HepG2 (cell line): ENCODE measurements around the gene CLDN22. TPM values are rescaled to one million over a fixed set of nuclear protein-coding genes. Genes with fewer than 3 reads are reported as not detected.

ENCODE experiments used
- ATAC-seq: fragments of 200-7000 bp; cut with Tn5 transposase; 3 replicates; pipeline ENCODE4 v1.9.1; 2020; ENCODE audit warnings: mild to moderate bottlenecking, moderate library complexity
- BruUV-seq: library from RNA; stranded (reverse); fragments of 400-500 nt; replicated peaks from 2 replicates; lab custom pipeline; 2021; lab: Mats Ljungman, UMichigan
- CTCF ChIA-PET: fragments of 300-600 bp; formaldehyde crosslinking; extraction: SDS; loops from one replicate; lab custom pipeline; 2021; ENCODE audit warnings: low total read pairs, inconsistent platforms, low intra/inter-chr PET ratio; lab: Yijun Ruan, JAX
- POLR2A ChIA-PET: fragments of 350-600 bp; sonication (Branson Sonifier 250); formaldehyde crosslinking; loops from one replicate; lab custom pipeline; 2020; ENCODE audit warnings: antibody characterized with exemption, inconsistent platforms; lab: Yijun Ruan, JAX
- DNase-seq: peaks from one replicate; pipeline ENCODE4 v3.0.0-alpha.2; 2015; ENCODE audit warnings: low spot score
- FAIRE-seq: peaks from 3 replicates; lab custom pipeline; 2011; peaks lifted over from hg19 to GRCh38; lab: Jason Lieb, UNC
- H2AFZ ChIP-seq: one replicate; pipeline ENCODE4 v1.6.1; 2011; ENCODE audit warnings: low read length, inconsistent platforms
- H3K27ac ChIP-seq: fragments of 300-600 bp; 3 replicates; pipeline ENCODE4 v1.8.0; 2011; ENCODE audit warnings: mixed run types, mild to moderate bottlenecking, mixed read lengths, low read length, inconsistent platforms; ENCODE audit not compliant: insufficient read depth; ENCODE audit errors: extremely low read length
- H3K27me3 ChIP-seq, 2 experiments: fragments of 200-600 bp in 1 of 2; 2 replicates in 1 of 2; 3 replicates in 1 of 2; pipeline versions ENCODE4 v1.6.0 to v1.8.0; 2011; ENCODE audit warnings: low read length in 2 of 2, mild to moderate bottlenecking in 2 of 2, moderate library complexity in 2 of 2, inconsistent platforms in 1 of 2; ENCODE audit not compliant: insufficient read depth in 2 of 2, control insufficient read depth in 1 of 2
- H3K36me3 ChIP-seq, 2 experiments: fragments of 200-600 bp in 1 of 2; replicated peaks in 1 of 2; 2 replicates in 1 of 2; 3 replicates in 1 of 2; pipeline versions ENCODE4 v1.5.1 to v1.8.0; 2011; ENCODE audit warnings: low read length in 2 of 2, inconsistent platforms in 1 of 2; ENCODE audit not compliant: insufficient read depth in 2 of 2, control insufficient read depth in 1 of 2
- H3K4me1 ChIP-seq: 2 replicates; pipeline ENCODE4 v1.5.1; 2012; ENCODE audit warnings: low read length, inconsistent platforms; ENCODE audit not compliant: insufficient read depth
- H3K4me2 ChIP-seq: 2 replicates; pipeline ENCODE4 v1.6.0; 2011; ENCODE audit warnings: low read depth, low read length, inconsistent platforms
- H3K4me3 ChIP-seq, 3 experiments: fragments of 200-600 bp in 1 of 3; sonication (generic), shearing (Covaris generic) in 1 of 3; replicated peaks in 1 of 3; 2 replicates each; pipeline ENCODE4 v1.5.1; 2011 to 2016; ENCODE audit warnings: low read length in 3 of 3, inconsistent platforms in 2 of 3, low read depth in 2 of 3, mild to moderate bottlenecking in 2 of 3, control low read depth in 1 of 3, mixed read lengths in 1 of 3; ENCODE audit not compliant: insufficient read depth in 1 of 3
- H3K79me2 ChIP-seq: one replicate; pipeline ENCODE4 v1.6.1; 2011; ENCODE audit warnings: low read length, inconsistent platforms; ENCODE audit not compliant: insufficient read depth
- H3K9ac ChIP-seq: 2 replicates; pipeline ENCODE4 v1.6.0; 2011; ENCODE audit warnings: mild to moderate bottlenecking, low read depth, low read length, inconsistent platforms; ENCODE audit not compliant: insufficient read depth
- H3K9me3 ChIP-seq: 2 replicates; pipeline ENCODE4 v1.5.1; 2012; ENCODE audit warnings: mild to moderate bottlenecking, low read length
- H4K20me1 ChIP-seq: 2 replicates; pipeline ENCODE4 v1.6.0; 2011; ENCODE audit warnings: inconsistent platforms, mild to moderate bottlenecking, low read length, moderate library complexity; ENCODE audit not compliant: insufficient read depth
- ETV5 ChIP-seq: IDR thresholded peaks from 2 replicates; pipeline ENCODE4 v1.6.1; 2018; ENCODE audit warnings: missing biosample characterization, missing genetic modification reagents, inconsistent platforms, borderline replicate concordance
- TEAD3 ChIP-seq: optimal IDR thresholded peaks from 2 replicates; pipeline ENCODE3; 2016; ENCODE audit warnings: borderline replicate concordance
- ZNF207 ChIP-seq: fragments of 450-650 bp; IDR thresholded peaks from 2 replicates; pipeline ENCODE4 v1.6.1; 2016; ENCODE audit warnings: antibody characterized with exemption, borderline replicate concordance
- WGBS: methylation state at CpG from one replicate; pipeline ENCODE4 v1.1.6; 2017; ENCODE audit warnings: low lambda C conversion rate; 5-methylcytosine and 5-hydroxymethylcytosine counted together
- in situ Hi-C: cut with HindIII; loops from 2 replicates; pipeline ENCODE4 v1.10.0; 2017; ENCODE audit warnings: low pct_unique_long_range_greater_than_20kb; ENCODE audit not compliant: extremely low pct_ligation_motif_present
- intact Hi-C: fragments of 100-400 bp; cut with micrococcal nuclease; formaldehyde crosslinking; loops from one replicate; pipeline ENCODE4 v1.10.0; 2022; ENCODE audit not compliant: unreplicated experiment
- polyA plus RNA-seq, 8 experiments: library from polyadenylated mRNA; depleted of rRNA in 3 of 8; stranded (reverse) in 7 of 8; unstranded in 1 of 8; fragments of >200 nt; fragmentation: Illumina TruSeq in 4 of 8; extraction: Trizol in 4 of 8; gene quantifications; 2 replicates each; pipeline versions ENCODE4 v1.2.1 to v1.2.3, GENCODE V29; 2011 to 2016; ENCODE audit warnings: low read depth in 4 of 8, missing spikeins in 1 of 8, mixed read lengths in 1 of 8; ENCODE audit not compliant: insufficient read depth in 1 of 8
- total RNA-seq, 5 experiments: library from RNA; depleted of rRNA; stranded (reverse); fragments of >200 nt; fragmentation: Illumina TruSeq; extraction: Trizol; gene quantifications; 2 replicates each; pipeline ENCODE4 v1.2.3, GENCODE V29; 2016; ENCODE audit warnings: low read depth in 1 of 5
- TF ChIP-seq, protein P1 (sequence below): IDR thresholded peaks from 2 replicates; pipeline ENCODE4 v1.6.1; 2016; ENCODE audit warnings: missing compliant biosample characterization, missing genetic modification reagents, borderline replicate concordance
- TF ChIP-seq, protein P2 (sequence below): sonication (generic); formaldehyde crosslinking; IDR thresholded peaks from 2 replicates; pipeline ENCODE4 v1.4.0; 2020; ENCODE audit warnings: mild to moderate bottlenecking, low read depth, missing genetic modification reagents
- TF ChIP-seq, protein P3 (sequence below): sonication (generic); formaldehyde crosslinking; IDR thresholded peaks from 2 replicates; pipeline ENCODE4 v1.4.0; 2020; ENCODE audit warnings: missing genetic modification reagents, borderline replicate concordance

The CLDN22 gene
- total and polyA plus RNA-seq, 2 of the 13 experiments (the other 11 are each of a cell fraction or from before 2014, with no cell fraction given) = 0.07 TPM; not detected in 1

DNA sequence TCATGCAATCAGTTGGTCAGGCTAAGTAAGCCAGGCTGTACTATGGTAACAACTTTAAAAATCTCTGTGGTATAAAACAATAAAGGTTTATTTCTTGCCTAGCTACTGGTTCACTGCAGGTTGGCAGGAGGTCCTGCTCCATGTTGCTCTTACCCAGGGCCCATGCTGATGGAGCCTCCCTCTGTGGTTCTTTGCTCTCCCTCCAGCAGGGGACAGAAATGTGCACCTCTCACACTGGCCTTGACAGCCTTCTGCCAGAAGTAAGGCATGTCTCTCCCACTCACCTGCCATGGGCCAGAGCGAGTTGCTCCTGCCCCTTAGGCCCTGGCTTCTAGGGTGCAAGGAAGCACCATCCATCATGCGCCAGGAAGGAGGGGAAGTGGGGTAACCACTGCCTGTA lies 31.1 kb downstream of the CLDN22 start:
- ATAC-seq (peak; percentile 72), DNase-seq (no peak), FAIRE-seq (no peak)
- no peak overlapping the region for H3K9ac ChIP-seq
- no peaks in the 10 kb centered on the region for H3K9me3 ChIP-seq
- no TSS peak for BruUV-seq
- no peak overlapping the region for H3K4me2 ChIP-seq
- intact Hi-C loops = loop anchor here (5.0 kb wide), 1 partner anchor 118 kb away; no protein-coding TSS in a partner anchor
- H2AFZ ChIP-seq = no peak overlapping the region
- no peaks in the 10 kb centered on the region for H3K4me1 ChIP-seq
- peaks cover 14 to 76% of the 10 kb centered on the region in 2 experiments for H3K36me3 ChIP-seq
- H3K27ac ChIP-seq = no peak overlapping the region
- ChIA-PET POLR2A (no interaction called here), CTCF (no interaction called here)
- no peak overlapping the region for H3K4me3 ChIP-seq
- WGBS = no CpG with 5 or more reads among the region's 2 CpGs
- TF ChIP-seq TEAD3 (CRISPR knock-in tag) (no peak), ETV5 (CRISPR knock-in tag) (no peak), ZNF207 (no peak)
- TF ChIP-seq, protein P1, sequence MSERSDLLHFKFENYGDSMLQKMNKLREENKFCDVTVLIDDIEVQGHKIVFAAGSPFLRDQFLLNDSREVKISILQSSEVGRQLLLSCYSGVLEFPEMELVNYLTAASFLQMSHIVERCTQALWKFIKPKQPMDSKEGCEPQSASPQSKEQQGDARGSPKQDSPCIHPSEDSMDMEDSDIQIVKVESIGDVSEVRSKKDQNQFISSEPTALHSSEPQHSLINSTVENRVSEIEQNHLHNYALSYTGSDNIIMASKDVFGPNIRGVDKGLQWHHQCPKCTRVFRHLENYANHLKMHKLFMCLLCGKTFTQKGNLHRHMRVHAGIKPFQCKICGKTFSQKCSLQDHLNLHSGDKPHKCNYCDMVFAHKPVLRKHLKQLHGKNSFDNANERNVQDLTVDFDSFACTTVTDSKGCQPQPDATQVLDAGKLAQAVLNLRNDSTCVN (CRISPR knock-in tag) = no peak
- TF ChIP-seq, protein P2, sequence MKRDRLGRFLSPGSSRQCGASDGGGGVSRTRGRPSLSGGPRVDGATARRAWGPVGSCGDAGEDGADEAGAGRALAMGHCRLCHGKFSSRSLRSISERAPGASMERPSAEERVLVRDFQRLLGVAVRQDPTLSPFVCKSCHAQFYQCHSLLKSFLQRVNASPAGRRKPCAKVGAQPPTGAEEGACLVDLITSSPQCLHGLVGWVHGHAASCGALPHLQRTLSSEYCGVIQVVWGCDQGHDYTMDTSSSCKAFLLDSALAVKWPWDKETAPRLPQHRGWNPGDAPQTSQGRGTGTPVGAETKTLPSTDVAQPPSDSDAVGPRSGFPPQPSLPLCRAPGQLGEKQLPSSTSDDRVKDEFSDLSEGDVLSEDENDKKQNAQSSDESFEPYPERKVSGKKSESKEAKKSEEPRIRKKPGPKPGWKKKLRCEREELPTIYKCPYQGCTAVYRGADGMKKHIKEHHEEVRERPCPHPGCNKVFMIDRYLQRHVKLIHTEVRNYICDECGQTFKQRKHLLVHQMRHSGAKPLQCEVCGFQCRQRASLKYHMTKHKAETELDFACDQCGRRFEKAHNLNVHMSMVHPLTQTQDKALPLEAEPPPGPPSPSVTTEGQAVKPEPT = no peak
- H3K79me2 ChIP-seq = no peaks in the 10 kb centered on the region
- no peaks in the 10 kb centered on the region for H4K20me1 ChIP-seq
- H3K27me3 ChIP-seq = no peaks in the 10 kb centered on the region
- in situ Hi-C loops = no loop called here

DNA sequence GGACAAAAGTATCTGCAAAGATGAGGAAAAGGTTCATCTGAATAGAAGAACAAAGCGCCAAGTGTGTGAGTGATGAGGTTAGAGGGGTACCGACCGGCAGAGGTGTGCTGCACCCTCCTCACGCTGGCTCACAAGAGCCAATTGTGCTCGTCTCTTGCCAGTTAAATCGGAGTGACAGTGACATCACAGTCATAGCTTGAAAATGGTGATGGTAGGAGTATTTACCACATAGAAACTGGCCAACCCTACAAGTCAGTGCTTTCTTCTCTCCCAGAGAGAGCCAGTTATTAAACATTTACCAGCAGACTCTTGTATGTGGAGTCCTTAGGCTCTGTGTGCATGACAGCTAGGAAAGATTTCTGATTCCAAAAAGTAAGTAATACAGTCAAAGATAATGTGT lies 32.4 kb downstream of the CLDN22 start:
- WGBS = 94% methylated on average over 6 of the region's 6 CpGs
- Histone ChIP-seq H3K36me3 (peaks cover 15 to 83% of the 10 kb centered on the region in 2 experiments), H3K79me2 (no peaks in the 10 kb centered on the region), H4K20me1 (no peaks in the 10 kb centered on the region), H2AFZ (no peak overlapping the region), H3K27me3 (no peaks in the 10 kb centered on the region), H3K27ac (no peak overlapping the region), H3K9me3 (no peaks in the 10 kb centered on the region), H3K4me3 (no peak overlapping the region), H3K9ac (no peak overlapping the region), H3K4me1 (no peaks in the 10 kb centered on the region), H3K4me2 (no peak overlapping the region)
- TF ChIP-seq, protein P3, sequence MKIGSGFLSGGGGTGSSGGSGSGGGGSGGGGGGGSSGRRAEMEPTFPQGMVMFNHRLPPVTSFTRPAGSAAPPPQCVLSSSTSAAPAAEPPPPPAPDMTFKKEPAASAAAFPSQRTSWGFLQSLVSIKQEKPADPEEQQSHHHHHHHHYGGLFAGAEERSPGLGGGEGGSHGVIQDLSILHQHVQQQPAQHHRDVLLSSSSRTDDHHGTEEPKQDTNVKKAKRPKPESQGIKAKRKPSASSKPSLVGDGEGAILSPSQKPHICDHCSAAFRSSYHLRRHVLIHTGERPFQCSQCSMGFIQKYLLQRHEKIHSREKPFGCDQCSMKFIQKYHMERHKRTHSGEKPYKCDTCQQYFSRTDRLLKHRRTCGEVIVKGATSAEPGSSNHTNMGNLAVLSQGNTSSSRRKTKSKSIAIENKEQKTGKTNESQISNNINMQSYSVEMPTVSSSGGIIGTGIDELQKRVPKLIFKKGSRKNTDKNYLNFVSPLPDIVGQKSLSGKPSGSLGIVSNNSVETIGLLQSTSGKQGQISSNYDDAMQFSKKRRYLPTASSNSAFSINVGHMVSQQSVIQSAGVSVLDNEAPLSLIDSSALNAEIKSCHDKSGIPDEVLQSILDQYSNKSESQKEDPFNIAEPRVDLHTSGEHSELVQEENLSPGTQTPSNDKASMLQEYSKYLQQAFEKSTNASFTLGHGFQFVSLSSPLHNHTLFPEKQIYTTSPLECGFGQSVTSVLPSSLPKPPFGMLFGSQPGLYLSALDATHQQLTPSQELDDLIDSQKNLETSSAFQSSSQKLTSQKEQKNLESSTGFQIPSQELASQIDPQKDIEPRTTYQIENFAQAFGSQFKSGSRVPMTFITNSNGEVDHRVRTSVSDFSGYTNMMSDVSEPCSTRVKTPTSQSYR (CRISPR knock-in tag) = no peak
- intact Hi-C loops = loop anchor here (5.0 kb wide), 1 partner anchor 120 kb away; no protein-coding TSS in a partner anchor
- DNase-seq (no peak), FAIRE-seq (no peak), ATAC-seq (no peak)
- CTCF ChIA-PET = no interaction called here
- in situ Hi-C loops = no loop called here
- BruUV-seq = no TSS peak
- POLR2A ChIA-PET = no interaction called here
